OCI-LY3 (cell line): ENCODE measurements around the gene PARD3B.

Experiments
- EZH2phosphoT487 ChIP-seq: fragments of 200-600 bp; shearing (Covaris generic); IDR thresholded peaks from 2 replicates; pipeline ENCODE4 v1.6.1; 2018; ENCODE audit warnings: antibody characterized with exemption, mixed run types, low read depth
- TF ChIP-seq, protein P1 (sequence below): fragments of 200-600, 300-600 bp; sonication (generic); IDR thresholded peaks from 2 replicates; pipeline ENCODE4 v1.5.1; 2014; ENCODE audit warnings: antibody characterized with exemption, low read length, low read depth

DNA sequence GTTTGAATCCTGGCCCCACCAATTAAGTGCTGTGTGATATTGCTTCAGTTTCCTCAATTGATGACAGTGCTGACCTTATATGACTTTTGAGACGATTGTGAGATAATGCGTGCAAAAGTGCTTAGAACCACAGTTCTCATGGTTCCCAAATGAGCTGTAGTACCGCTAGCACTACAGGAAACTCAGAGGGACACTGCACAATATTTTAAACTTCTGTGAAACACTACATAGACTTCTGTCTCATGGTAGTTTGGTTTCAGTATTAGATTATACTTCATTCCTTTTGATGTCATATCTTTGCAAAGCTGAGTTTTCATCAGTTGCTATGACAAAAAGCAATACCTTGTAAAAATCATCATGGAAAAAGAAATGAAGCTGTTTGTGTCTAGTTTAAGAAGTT is 368.0 kb downstream of the PARD3B start:
- TF ChIP-seq, protein P1, sequence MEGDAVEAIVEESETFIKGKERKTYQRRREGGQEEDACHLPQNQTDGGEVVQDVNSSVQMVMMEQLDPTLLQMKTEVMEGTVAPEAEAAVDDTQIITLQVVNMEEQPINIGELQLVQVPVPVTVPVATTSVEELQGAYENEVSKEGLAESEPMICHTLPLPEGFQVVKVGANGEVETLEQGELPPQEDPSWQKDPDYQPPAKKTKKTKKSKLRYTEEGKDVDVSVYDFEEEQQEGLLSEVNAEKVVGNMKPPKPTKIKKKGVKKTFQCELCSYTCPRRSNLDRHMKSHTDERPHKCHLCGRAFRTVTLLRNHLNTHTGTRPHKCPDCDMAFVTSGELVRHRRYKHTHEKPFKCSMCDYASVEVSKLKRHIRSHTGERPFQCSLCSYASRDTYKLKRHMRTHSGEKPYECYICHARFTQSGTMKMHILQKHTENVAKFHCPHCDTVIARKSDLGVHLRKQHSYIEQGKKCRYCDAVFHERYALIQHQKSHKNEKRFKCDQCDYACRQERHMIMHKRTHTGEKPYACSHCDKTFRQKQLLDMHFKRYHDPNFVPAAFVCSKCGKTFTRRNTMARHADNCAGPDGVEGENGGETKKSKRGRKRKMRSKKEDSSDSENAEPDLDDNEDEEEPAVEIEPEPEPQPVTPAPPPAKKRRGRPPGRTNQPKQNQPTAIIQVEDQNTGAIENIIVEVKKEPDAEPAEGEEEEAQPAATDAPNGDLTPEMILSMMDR, result no peak
- TF ChIP-seq EZH2phosphoT487, result no peak
